Muscle of back (tissue), 11 donors: ENCODE data around the gene SERTAD1. TPM values are rescaled to one million over a fixed set of nuclear protein-coding genes. Genes with fewer than 3 reads are reported as not detected.
A peak's percentile ranks its signal among the peaks of the same experiment; 100 is the strongest.
"Not testable (repeated sequence)": the region's sequence is repeated elsewhere in the genome, so short reads cannot be mapped to it uniquely, and the experiment has no call there.

Source experiments
- DNase-seq, 3 donors: peaks; one replicate each; pipeline versions ENCODE4 v3.0.0 to v3.0.0-alpha.2; 2013
- polyA plus RNA-seq, 10 donors: library from polyadenylated mRNA; unstranded; fragments of 120-200 nt; gene quantifications; one replicate each; pipeline ENCODE4 v1.2.1, GENCODE V29; 2013; ENCODE audit not compliant: insufficient read length in 10 of 10

SERTAD1 gene
- polyA plus RNA-seq, 10 donors: 4.2 to 7.7 (median 6.2) TPM

- not testable (repeated sequence) for DNase-seq
Observed at GRCh38 chr19:40453943-40454342, 28.2 kb upstream of the SERTAD1 start.

GRCh38 chr19:40453151-40453735 lies 27.5 kb upstream of the SERTAD1 start:
- DNase-seq: no peak

DNA sequence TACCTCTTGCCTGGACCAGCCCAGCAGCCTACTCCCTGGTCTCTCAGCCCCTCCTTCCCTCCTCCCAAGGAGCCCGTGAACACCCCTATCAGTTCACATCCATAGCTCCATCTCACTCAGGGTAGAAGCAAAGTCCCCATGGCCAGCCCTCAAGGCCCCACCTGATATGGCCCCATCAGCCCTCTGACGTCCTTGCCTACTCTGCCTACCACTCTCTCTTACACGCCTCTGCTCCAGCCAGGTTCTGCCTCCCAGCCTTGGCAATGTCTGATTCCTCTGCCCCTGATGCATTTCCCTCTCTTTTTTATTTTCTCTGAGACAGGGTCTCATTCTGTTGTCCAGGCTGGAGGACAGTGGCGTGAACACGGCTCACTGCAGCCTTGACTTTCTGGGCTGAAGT lies 26.2 kb upstream of the SERTAD1 start:
- DNase-seq: no peak

- no peak for DNase-seq
Observed at GRCh38 chr19:40450664-40451063, 24.9 kb upstream of the SERTAD1 start.

GRCh38 chr19:40449506-40449905 lies 23.7 kb upstream of the SERTAD1 start:
- no peak for DNase-seq

GRCh38 chr19:40446263-40446784 lies 20.5 kb upstream of the SERTAD1 start:
- no peak for DNase-seq

DNA sequence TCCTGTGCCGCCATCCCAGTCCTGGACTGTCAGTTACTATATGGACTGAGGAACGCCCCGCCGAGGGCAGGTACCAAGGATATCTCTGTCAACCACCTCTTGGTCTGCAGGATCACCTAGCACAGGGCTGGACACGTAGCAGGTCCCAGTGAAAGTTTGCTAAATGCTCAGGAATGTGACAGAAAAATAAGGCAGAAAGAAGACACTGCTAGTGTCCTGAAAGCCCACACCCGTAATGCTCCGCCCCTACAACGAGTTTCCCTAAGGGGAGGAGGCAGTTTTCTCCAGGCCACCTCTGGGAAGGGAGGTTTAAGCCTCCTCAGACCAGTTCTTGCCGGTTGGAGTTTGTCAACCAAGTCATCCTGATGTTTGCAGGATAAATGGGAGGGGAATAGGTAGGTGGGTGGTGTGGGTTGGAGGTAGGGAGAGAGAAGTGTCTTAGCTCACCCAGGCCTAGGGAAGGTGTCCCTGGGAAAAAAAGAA lies 20.0 kb upstream of the SERTAD1 start:
- no peak for DNase-seq

- DNase-seq: no peak
Observed at GRCh38 chr19:40444825-40445312, 19.1 kb upstream of the SERTAD1 start.

DNA sequence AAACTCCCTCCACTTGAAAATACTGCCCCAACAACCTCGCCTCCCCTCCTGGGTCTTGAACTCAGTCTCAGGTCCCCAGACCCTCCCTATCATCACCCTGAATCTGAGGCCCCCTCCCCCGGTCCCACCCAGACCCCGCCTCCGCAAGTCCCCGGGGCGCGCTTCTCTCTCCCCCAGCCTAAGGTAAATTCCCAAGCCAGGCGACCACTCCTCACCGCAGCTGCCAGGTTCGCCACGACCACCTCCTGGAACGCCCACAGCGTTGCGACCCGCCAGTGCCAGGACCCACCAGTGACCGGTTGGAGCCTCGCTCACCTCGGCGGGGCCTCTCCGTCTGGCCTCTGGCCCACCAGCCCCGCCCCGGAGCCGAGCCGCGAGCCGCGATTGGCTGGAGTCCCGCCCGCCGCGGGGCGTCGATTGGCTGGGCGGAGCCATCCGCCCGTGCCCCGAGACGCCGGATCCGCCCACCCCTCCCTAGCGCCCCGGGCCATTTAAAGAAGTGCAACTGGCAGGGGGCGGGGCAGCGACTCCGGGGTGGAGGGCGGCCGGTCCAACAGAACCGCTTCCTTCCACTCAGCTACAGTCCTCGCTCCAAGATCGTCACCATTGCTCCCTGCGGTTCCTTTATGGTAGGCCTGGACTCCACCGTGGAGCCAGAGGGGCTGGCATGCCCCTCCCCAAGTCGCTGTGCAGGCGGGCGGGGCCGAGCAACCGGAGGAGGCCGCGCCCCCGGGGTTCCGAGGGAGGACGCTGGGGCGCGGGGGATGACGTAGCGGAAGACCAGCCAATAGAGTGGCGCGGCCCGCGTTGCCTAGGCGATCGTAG lies 18.4 kb upstream of the SERTAD1 start, which contains the start of gene SERTAD3:
SERTAD3 (minus strand) TSS at position 336 of the 825 bp plus-strand sequence. CDS start 2,255 bp downstream, outside the sequence.
- peak; percentile 97 to 100 (median 97) for DNase-seq

GRCh38 chr19:40443131-40443999 lies 17.6 kb upstream of the SERTAD1 start:
- DNase-seq: peak; percentile 99 to 100 (median 100)

- DNase-seq: no peak
Observed at GRCh38 chr19:40442328-40443130, 16.7 kb upstream of the SERTAD1 start.

DNA sequence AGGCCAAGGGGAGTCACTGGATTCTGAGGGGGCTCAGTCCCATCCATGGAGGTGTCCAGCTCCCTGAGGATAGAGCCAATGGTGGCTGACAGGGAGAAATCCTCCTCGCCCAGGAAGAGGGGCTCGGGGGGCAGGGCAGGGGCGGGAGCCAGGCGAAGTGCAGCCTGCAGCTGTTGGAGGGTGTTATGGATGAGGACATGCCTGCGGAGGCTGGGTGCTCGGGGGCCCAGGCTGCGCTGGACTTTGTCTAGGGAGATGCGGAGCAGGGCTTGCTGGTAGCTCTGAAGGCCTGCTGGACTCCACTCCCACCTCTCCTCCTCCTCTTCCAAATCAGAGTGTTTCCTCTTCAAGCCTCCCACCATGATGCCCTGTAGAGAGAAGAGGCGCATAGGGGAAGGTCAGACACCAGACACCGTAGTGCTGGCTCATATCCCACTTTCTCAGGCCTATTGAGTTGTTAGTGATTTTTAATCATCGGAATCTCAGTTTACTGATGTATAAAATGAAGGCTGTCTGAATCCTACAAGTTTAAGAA lies 16.0 kb upstream of the SERTAD1 start:
- DNase-seq: no peak

DNA sequence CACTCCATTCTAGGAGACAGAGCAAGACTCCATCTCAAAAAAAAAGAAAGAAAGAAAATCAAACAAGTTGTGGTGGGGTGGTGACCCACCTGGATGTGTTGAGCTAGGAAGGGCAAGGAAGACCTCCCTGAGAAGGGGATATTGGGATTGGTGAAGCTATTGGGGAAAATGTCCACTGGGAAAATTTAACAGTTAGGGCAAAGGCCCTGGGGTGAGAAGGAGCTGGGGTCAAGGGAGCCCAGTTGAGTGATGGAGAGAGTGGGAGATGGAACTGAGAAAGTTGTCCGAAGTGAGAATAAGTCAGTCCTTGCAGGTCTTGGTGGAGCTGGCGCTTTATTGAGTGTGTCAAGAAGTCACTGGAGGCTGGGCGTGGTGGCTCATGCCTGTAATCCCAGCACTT lies 12.5 kb upstream of the SERTAD1 start:
- no peak for DNase-seq

DNA sequence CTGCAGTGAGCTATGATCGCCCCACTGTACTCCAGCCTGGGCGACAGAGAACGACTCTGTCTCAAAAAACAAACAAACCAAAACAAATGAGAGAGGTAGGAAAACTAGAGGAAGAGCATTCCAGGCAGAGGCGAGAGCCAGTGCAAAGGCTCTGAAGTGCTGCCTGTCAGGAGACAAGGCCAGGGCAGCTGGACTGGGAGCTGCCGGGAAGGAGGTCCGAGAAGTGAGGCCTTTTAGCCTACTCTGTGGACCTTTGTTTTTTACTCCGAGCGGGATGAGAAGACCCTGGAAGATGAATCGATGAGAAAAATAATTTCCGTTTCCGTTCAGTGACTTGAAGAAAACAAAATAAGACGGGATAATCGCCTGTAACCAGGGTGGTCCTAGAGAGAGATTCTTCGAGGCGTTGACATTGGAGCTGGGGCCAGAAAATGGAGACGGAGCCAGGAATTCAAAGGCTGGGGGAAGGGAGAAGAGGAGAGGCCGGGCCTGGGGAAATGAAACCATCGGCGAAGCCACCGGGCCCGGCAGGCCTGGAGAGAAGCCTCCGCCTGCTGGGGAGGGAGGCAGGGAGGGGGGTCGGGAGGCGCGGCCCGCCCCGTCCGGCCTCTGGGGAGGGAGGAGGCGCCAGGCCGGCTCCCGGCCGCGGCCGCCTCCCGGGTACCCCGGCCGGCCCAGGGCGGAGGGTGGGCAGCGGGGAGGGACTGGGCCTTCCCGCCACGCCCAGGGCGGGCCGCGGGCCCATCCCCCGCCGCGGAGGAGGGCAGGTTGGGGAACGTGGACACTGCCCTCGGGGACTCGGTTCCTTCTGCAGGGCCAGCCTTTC lies 7.8 kb upstream of the SERTAD1 start:
- peak; percentile 91 to 97 (median 93) for DNase-seq

DNA sequence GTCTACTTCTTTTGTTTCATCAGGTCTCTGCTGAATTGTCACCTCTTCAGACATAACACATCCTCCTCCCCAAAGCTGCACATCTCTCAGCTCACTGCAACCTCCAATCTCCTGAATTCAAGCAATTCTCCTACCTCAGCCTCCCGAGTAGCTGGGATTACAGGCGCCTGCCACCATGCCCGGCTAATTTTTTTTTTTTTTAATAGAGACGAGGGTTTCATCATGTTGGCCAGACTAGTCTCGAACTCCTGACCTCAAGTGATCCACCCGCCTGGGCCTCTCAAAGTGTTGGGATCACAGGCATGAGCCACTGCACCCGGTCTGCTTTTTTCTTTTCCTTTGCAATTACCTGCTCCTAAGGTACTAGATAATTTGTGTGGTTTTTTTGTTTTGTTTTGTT lies 7.0 kb upstream of the SERTAD1 start:
- DNase-seq: not testable (repeated sequence)

DNA sequence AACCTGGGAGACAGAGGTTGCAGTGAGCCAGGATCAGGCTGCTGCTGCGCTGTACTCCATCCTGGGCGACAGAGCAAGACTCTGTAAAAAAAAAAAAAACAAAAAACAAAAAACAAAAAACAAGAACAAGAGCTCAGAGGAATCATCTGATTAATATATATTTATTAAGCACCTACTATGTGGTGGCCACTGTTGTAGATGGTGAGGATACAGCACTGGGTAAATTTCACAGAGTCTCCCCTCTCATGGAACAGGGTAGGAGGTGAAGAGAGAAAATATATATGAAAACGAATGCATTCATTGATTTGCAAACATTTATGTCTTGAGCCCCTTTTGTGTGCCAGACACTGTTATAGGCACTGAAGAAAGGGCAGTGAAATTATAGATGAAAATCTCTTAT lies 5.9 kb upstream of the SERTAD1 start:
- DNase-seq: no peak

GRCh38 chr19:40430242-40430641 lies 4.5 kb upstream of the SERTAD1 start:
- not testable (repeated sequence) for DNase-seq

DNA sequence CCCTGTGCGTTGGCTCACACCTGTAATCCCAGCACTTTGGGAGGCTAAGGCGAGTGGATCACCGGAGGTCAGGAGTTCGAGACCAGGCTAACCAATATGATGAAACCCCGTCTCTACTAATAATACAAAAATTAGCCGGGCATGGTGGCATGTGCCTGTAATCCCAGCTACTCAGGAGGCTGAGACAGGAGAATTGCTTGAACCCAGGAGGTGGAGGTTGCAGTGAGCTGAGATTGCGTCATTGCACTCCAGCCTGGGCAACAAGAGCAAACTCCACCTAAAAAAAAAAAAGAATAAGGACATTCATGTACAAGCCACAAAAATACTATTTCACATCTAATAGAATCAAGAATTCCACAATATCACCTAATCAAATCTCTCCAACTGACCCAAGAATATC lies 2.4 kb upstream of the SERTAD1 start:
- DNase-seq: not testable (repeated sequence)

GRCh38 chr19:40424637-40425449 lies 949 bp downstream of the SERTAD1 start:
- peak in 1 of 3 donors; percentile 66 for DNase-seq
